Globus pallidus (tissue), 1 donor: ENCODE results near the gene ADRA2C.

Source experiments
- DNase-seq: peaks from one replicate; pipeline ENCODE4 v3.0.0-alpha.2; 2015; ENCODE audit warnings: low spot score

Gene ADRA2C

DNA sequence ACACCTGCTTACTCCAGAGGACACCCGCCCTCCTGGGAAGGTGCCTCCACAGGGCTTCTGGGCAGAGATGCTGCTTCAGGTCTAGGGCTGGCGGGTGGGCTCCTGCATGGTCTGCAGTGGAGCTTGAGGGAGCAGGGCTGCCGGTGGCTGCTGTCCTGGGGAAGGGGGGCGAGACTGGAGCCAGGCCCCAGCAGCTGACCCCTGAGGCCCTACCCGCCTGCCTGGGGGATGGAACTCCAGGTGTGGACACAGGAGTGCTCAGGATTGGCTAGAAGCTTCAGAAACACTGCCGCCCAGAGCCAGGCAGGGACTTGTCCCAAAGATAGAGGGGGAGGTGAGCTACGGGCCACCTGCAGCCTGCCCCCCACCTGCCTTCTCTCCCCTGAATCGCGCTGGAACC lies 33.0 kb upstream of the ADRA2C start:
- no peak for DNase-seq

DNA sequence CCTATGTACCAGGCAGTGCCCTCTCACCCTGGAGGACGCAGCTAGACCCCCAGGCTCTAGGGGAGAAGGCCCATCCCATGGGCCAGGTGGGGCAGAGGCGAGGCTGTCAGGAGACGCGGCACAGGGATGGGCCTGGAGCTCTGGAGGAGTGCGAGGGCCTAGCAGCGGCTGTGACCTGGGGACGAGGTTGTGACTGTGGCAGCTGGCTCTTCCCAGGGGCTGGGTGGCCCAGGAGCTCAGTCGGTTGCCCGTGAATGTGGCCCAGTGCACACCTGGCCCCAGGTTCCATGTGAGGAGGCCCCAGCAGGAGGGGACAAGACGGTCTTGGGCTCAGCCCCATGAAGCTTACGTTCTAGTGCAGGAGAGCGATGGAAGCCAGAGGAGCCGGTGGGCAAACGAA lies 31.0 kb upstream of the ADRA2C start:
- DNase-seq: no peak

DNA sequence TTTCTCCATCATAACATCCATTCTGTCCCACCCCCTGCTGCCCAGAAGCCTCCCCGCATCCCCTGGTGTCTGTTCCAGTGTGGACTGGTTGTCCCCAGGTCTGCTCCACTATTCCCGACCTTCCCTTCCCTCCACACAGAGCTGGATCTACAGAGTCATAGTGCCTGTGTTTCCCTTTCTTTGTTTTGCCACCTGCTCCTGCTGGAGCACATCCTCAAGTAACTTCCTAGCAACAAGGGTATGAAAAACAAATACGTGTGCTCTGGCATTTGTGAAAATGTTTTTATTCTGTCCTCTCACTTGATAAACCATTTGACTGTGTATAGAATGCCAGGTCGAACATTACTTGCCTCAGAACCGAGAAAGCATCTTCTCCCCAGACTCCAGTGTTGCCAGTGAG lies 29.9 kb upstream of the ADRA2C start:
- DNase-seq: no peak

DNA sequence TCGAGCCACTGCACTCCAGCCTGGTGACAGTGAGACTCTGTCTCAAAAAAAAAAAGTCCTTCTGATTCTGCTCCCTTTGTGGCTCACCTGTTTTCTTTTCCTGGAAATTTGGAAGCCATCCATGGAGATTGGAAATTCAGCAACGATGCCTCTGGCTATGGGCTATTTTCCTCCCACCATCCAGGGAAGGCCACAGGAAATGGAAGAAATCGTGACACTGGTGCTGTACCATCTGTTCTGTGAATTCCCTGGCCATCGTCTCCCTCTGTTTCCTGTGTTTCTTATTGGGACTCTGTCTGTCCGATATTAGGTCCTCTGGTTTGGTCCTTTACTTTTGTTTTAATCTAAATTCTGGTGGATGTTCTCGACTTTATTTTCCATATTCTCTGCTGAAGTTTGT lies 29.4 kb upstream of the ADRA2C start:
- DNase-seq: no peak

DNA sequence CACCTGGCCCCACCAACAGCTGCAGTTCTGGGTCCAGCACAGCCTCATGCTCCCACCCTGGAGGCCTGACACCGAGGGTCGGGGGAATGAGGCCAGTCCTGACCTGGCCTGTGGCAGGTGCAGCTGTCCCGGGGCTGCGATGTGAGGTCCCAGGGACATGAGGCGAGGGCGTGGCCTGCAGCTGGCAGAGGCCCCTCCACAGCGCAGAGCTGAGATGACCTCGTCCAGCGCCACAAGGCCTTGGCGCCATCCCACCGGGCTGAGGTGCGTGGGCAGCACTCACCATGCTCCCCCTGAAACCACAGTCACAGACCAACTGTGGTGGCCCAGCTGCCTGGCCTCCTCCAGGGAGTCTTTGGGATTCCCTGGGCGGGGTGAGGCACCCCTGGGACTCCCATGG lies 26.6 kb upstream of the ADRA2C start:
- DNase-seq: no peak

DNA sequence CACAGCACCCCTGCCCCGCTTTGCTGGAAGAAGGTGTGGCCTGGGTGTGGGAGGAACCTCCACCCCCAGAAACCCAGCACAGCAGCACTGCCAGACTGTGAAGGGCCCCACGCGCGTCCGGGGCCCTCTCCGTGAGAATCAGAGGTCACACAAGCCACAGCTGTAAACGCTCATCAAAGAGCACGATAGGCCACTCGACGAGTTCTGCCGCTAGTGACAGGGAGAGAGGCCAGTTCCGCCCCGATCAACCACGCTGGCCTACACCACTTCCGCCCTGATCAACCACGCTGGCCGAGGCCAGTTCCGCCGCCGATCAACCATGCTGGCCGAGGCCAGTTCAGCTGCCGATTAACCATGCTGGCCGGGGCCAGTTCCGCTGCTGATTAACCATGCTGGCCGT lies 25.9 kb upstream of the ADRA2C start:
- no peak for DNase-seq

DNA sequence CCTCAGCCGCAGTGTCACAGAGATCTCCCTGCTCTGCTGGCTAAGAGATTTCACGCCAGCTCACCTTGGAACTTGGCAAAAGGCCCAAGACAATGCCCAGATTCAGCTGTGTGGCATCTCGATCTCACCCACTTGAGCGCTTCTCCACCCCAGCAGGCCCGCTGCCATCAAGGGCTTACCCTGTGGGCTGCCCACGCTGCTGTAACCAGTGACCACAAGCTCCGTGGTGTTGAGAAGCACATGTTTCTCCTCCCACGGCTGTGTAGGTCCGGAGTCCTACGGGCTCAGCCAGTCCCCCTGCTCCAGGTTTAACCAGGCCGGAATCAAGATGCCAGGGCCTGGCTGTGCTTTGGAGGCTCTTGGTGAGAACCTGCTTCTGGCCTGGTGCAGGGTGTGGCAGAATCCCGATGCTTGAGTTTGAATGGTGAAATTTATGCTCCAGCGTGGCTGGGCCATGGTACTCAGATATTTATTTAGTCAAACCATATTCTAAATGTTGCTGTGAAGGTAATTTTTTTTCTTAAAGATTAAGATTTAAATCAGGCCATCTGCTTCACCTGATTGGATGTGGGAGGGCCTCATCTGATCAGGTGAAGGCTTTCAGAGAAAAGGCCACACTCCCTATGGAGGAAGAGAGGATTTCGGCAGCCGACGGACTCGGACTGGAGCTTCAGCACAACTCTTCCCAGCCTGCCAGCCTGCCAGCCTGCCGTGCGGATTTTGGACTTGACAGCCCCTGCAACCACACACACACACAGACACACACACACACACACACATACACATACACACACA lies 24.8 kb upstream of the ADRA2C start:
- no peak for DNase-seq

DNA sequence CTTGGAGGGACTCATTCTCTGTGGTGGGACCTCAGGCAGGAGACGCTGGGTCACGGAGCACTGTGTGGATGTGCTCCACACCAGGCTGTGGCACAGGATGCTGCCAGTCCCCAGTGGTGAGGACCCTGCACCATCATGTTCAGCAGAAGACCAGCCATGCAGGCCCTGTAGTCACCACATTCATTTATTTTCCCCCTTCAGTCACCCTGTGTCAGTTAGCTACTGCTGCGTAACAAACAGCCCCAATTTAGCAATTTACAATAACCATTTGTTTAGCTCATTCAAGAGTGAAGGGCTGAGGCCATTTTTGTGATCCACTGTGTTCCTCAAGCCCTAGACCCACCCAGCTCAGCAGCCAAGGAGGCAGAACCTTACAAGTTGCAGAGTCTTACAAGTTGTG lies 23.6 kb upstream of the ADRA2C start:
- DNase-seq: no peak

DNA sequence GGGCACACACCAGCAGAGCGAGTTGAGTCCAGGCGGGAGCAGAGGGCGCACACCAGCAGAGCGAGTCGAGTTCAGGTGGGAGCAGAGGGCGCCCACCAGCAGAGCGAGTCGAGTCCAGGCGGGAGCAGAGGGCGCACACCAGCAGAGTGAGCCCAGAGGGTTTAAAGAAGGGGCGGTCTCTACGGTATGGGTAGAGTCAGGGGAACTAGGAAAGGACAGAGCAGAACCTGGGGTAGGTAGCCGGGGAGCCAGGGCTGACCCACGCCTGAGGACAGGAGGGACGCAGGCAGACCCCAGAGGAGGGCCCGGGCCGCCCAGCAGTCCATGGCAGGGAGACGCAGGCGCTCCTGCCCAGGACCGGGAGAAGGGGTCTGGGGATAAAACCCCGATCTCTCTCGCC lies 22.0 kb upstream of the ADRA2C start:
- no peak for DNase-seq

DNA sequence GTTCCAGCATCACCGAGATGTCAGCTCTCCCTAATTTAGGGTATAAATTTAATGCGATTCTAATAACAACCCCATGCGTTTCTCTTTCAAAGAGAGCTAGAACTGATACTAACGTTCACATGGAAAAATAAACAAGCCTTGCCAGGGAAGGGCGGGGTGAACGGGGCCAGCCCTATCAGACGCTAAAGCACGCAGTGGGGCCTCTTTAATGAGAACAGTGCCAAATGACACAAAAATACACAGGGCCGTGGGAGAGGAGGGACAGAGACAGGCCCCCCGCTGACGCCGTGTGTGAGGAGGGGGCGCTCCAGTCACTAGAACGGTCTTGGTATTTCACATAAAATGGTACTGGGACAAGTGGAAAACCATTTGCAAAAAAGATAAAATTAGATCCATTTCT lies 21.3 kb upstream of the ADRA2C start:
- no peak for DNase-seq

DNA sequence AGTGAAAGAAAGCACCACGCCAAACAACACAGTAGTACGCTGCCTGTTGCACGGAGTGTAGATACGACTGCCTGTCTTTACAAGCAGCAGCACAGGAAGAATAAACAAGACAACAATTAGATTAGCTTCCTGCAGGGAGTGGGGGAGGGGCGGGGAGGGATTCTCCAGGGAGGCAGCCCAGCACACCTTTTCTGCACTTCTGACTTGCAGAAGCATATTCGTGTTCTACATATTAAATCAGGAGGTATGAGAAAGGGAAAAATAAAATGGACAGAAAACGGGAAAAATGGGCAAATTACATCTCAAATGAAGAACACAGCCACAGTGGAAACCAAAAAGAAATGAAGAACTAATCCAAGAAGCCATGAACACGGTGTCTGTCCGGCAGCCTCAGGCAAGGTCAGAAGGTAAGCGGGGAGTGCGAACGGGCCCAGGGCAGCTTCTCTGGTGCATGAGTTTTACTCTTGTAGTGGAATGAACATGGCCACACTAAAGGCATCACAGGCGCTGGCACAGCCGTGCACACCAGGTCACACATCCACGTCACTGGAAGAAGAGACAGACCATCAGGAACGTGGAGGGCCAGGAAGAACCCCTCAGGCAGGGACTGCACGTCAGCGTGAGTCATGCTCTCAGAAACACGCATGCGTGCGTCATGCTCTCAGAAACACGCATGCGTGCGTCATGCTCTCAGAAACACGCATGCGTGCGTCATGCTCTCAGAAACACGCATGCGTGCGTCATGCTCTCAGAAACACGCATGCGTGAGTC lies 20.1 kb upstream of the ADRA2C start:
- DNase-seq: no peak

DNA sequence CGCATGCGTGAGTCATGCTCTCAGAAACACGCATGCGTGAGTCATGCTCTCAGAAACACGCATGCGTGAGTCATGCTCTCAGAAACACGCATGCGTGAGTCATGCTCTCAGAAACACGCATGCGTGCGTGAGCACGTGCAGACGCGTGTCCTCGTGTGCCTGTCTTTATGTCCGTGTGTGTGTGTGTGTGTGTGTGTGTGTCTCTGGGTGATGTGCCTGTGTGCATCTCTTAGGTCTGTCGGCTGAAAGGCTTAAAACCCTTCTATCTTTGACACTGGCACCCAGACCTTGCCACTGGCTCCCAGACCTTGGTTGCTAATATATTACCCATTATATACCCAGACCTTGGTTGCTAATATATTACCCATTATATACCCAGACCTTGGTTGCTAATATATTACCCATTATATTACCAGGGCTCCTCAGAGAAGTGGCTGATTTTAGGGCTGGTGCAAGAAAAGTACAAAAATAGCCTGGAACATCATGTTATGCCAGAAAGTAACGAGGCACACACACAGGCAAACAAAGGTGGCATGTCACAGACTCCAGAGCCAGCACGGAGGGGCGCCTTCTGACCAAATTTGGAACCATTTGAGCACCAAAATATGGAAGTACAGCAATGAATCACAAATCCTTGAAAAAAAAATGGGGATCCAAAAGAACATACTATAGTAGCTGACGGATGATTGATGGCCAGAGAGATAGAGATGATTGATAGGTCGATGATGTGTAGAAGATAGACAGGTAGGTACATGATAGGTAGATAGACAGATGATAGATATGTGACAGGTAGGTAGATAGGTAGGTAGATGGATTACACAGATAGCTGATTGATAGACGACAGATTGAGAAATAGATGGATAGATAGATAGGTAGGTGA lies 19.2 kb upstream of the ADRA2C start:
- no peak for DNase-seq

DNA sequence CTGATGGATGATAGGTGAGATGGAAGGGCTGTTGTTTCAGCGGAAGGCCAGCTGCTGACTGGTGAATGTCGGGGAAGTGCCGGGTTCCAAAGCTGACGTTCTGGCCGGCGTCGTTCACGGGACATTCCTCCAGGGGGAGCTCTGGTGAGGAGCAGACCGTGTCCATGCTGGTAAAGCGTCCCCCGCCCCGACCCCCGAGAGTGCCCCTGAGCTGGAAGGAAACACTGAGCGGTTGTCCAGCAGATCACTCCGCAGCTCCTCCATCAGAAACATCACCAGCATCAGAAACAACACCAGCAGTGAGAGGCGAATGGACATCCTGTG lies 18.6 kb upstream of the ADRA2C start:
- no peak for DNase-seq

DNA sequence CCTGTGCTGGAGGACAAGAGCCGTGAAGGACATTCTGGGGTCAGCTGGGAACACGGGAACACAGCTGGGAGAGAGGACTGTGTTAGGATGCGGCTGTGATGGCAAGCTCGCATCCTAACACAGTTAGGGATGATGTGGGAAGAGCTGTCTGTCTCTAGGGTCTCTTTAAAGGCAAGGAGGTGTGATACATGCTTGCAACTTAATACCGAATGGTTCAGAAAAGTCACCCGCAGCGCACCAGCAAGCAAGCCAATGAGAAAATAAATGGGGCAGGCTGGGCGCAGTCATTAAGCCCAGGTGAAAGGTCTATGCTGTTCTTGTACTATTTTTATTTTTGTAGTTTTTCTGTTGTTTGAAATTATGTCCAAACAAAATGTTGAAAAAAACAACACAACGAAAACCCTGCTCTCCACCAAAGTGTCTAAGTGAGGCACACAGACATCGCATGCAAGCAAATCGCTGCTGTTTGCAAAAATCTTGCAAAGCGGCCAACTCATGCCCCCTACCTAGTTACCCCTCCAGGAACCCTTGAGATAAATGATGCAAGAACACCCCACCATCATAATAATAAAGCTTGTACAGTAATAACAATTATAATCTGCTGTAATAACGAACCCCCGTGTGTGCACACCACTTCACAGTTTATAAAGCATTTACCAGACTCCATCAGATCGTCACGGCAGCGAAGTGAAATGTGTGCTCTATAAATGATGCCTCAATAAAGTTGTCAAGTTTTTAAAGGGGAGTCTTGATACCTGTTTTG lies 17.9 kb upstream of the ADRA2C start:
- no peak for DNase-seq

DNA sequence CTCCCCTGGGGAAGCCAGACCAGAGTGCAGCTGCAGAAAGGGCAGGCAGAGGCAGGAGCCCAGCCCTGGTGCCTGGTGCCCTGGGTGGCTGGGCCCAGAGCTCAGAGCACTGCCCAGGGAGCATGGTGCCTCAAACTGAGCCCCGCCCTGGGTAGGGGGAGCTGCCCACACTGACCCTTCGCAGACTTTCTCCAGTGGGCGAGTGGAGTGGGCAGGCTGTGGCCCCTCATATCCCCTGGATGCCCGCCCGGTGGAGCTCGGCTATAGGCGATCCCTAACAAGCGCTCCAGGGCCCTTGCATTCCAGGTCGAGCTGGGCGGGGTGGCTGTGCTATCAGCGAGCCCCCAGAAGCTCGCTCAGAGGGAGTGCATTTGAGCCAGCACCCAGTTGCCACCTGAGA lies 17.1 kb upstream of the ADRA2C start:
- DNase-seq: no peak

DNA sequence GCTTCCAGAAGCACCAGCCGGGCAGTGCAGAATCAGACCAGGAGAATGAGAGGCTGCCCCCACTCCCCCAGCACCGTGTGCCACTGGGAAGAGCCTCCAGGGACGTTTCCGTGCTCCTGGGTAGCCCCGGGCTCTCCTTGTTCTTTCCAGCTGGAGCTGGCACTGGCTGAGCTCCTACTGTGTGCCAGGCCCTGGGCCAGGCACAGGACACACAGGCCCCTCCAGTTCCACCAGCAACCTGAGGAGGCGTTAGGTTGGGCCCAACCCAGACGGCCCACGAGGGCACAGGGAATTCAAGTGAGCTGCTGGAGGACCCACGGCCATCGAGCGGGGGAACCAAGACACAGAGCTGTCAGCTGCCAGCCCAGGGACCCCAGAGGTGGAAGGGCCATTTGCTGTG lies 15.9 kb upstream of the ADRA2C start:
- no peak for DNase-seq

DNA sequence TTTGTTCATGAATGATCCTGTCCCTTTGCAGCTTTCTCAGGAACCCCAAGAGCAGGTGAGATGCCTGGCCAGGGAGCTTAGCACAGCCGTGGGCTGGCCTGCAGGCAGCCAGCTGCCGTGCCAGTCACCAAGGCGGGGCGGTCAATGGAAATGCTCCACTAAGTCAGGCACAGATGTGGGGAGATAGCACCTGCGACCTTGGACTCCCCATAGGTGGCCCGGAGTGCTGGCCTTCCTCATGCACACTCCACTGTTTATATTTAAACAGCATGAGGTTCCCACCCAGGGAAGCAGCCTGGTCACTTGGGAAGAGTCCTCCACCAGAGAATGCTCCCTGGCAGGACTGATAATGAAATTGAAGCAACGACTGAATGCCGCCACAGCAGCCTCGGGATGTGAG lies 14.2 kb upstream of the ADRA2C start:
- no peak for DNase-seq

DNA sequence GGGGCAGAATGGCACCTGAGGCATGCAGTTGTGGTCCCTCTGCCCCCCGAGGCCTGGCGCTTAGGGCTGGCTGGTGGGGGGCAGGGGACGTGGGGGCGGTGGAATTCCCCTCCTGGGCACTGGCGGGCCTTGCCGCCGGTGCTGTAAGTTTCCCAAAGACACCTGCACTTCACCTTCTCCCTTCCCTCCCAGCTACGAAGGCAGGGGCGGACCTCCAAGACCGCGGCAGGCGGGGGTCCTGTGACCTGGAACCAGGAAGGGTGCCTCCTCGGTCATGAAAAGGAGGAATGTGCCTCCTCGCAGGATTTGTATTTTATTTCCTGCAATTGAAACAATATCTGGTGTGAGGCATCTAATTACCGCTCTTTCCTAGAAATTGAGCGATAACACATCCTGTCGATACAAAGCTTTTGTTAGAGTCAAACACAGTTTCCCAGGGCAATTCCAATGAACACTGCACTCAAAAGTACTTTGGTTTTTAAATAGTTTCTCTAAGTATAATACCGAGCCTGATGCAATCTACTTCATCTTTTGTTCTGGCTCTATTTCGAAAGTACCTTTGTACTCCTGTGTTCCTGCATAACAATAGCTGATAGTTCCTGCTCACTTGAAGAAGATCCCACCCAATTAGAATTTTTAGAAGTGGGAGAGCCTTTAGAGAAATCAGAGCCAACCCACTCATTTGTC lies 12.3 kb upstream of the ADRA2C start:
- DNase-seq: no peak

DNA sequence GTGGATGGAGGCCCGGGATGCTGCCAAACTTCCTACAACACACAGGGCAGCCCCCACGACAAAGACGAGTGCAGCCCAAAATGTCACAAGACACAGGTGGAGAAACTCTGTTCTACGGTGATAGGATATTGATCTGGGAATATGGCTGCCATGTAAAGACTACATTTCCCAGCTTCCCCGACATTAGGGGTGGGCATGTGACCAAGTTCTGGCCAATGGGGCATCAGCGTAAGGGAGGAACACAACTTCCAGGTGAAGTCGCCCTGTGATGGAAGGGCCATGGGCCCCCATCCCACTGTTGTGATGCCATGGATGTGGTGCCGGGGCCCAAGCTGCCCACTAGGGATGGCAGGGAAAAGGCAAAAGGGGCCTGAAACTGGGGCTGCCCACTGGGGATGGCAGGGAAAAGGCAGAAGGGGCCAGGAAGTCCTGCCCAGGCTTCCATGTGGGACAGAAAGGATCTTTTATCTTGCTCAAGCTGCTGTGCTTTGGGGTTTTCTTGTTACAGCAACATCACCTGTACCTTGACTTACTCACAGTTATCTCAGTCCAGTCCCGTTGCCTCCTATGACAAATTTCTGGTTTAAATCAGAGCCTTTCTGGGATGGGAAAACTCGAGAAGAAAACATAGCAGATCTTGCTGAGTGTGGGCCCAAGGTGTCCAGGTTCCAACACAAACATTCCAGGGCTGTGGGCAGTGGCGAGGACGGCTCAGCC lies 9.7 kb upstream of the ADRA2C start:
- DNase-seq: no peak

DNA sequence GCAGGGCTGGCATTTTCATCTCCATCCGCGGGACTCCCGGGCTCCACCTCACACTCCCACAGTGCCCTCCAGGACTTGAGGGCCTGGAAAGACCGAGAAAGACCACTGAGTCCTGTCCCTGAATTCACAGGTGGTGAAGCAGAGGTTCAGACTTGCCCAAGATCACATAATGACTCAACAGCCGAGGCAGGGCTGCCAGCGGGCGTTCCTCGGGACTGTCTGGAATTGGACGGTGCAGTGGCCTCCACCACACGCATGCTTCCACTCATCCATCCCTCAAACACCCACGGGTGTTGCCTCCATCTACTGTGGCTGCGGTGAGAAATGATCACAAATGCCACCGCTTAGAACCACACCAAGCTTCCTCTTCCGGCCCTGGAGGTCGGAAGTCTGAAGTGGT lies 6.9 kb upstream of the ADRA2C start:
- DNase-seq: no peak

DNA sequence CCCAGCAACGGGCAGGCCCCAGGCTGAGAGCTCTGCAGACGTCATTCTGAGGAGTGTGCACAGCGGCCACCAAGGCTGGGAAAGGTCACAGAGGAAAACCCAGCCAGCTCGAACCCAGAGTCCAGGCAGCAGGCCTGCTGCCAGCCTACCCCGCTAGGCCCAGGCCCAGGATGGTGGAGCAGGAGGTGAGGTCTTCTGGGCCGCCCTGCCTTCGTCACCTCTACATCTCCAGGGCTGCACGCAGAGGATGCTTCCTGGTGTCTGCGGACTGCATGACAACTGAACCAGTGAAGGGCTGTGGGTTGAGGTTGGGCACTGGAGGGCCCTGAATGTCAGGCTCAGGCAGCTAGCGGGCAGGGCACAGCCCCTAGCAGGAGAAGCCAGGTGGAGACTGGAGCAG lies 5.8 kb upstream of the ADRA2C start:
- DNase-seq: no peak
